NCI-H82 treated with DMSO at 0.1 percent for 48 hours (cell line): Measurements from ENCODE around the gene SLC7A5.

Experiments used
- DNase-seq: peaks from one replicate; lab custom pipeline; 2025; ENCODE audit not compliant: unreplicated experiment; lab: John Stamatoyannopoulos, UW

SLC7A5 gene

DNA sequence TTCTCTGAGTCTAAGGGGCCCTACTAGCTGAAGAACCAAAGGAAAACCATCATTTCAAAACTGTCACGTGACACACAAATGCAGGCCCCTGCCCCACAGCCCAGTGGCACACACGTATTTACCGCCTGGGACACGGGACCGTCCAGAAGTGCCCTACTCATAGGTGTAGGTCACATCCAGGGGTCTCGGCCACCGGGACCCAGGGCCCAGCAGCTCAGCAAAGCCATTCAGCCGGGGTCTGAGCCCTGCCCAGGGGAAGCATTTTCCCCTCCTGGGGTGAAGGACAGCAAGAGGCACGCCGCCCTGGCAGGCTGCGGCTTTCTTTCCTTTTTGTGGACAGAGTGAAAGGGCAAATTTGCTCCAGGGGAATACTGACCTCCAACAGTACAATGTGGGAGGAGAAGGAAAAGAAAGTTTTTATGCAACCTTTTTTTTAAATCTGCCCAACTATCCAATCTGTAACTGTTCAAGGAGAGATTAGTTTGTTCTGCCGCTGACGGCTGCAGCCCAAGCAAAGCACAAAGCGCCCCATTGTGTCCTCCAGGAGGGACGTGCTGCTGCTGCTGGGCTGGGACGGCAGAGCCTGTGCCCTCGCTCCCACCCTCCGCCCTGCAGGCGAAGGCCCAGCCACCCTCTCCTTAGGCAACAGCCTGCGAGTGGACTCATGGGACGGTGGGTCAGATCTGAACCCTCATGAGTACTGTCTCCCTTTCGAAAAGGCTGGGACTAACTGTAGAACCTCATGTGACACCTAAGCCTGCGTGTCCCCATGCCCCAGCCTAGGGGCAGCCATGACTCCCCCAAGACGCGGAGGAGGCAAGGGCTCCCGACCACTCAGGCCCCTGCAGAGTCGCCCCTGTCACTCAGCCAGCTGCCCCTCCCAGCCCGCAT is 21.3 kb downstream of the SLC7A5 start:
- DNase-seq, result no peak

DNA sequence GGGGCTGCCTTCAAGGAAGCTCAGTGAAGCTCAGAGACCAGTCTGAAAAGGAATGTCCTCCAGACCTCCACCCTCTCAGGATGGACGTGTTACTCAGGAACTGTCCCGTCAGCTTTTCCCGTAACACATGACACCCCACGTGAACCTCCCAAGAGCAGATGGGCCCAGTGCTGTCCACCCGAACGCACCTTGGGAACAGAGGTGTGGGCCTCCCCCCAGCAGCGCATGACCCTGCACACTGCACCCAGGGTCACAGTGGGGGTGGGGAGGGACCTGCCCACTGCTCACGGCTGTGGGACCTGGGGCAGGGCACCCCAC is 21.9 kb downstream of the SLC7A5 start:
- no peak for DNase-seq

DNA sequence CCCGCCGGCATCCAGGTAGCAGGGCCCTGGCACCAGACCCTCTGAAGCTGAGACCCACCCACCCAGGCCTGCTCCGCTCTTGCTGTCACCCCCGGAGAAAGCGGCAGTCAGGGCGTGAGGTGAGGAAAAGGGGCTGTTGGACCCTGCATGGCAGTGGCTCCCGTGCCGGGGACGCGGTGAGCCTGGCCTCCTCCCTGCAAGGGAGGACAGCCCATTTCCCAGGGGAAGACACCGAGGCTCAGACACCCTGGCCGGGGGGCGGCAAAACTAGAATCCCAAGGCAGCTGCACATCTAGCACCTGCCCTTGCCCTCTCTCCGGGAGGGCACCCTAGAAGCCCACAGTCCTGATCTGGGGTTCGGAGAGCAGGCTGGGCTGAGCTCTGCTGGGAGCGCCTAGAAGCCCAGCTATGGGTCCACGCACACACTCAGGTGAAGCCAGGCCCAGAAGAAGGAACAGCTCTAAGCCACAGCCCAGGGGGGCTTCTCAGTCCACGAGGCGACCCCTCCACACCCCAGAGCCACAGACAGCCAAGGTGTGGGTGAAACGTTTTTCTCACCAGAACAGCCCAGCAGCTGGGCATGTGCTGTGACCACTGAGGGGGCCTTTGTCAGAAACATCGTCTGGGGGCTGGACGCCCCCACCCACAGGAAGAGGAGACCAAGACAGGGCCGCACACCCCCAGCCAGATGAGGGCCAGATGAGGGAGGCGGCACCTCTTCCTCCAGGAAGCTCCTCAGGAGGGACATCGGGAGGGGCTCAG is 22.4 kb downstream of the SLC7A5 start:
- no peak for DNase-seq

DNA sequence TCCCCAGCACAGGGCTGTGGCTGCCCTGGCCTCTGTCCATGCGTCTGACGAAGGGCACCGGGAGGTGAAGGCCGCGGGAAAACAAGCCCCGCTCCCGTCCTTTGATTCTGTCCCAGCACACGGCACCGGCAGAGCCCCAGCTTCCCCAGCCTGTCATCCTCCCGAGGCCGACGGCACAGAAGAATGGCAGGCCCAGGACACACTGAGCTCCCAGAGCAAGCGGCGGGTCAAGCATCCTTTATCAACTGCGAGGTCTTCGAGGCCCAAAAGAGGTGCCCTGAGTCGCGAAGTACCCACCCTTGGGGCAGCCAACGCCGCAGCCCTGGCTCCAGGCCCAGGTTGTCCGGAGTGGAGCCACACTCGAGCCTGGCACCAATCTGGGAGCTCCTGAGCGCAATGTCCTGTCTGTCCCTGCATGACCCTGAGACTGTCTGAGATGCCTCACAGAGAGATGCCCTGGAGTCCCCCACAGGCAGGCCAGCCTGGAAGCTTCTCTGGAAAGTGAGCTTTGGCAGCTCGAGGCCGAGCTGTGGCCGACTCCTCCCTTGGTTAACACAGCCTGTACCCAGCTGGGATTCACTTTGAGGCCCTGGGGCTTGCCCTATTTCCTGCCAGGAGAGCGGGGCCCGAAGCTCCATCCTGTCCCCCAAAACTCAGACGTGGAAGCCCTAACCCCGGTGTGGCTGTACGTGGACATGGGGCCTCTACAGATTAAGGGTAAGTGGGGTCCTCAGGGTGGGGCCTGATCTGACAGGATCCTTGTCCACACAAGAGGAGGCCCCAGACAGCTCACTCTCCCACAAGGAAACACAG is 23.3 kb downstream of the SLC7A5 start:
- DNase-seq, result no peak

DNA sequence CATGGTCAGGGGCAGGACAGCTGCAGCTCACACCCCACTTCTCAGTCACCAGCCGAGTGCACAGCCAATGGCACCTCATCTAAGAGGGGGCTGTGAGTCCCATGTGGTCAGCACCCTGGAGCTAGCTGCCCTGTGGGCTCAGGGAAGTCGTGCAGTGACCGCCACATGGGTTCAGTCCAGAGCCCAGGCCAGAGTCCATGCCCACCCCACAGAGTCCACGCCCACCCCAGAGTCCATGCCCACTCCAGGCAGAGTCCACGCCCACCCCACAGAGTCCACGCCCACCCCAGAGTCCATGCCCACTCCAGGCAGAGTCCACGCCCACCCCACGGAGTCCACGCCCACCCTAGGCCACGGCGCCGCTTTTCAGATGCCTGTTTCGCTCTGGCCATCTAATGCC is 24.1 kb downstream of the SLC7A5 start:
- no peak for DNase-seq

DNA sequence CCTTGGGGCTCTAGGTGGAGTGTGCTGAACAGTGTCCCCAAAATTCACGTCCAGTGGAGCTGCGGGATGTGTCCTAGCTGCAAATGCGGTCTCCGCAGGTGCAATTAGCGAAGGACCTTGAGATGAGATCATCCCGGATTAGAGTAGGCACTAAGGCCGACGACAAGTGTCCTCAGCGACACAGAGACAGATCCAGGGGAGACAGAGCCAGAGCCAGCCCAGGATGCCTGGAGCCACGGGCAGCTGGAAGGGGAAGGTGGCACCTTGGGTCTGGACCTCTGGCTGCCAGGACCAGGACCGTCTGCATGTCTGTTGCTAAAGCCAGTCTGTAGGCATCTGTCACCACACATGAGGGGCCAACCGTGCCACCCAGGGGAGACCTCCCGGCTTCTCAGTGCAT is 24.5 kb downstream of the SLC7A5 start:
- DNase-seq, result no peak

DNA sequence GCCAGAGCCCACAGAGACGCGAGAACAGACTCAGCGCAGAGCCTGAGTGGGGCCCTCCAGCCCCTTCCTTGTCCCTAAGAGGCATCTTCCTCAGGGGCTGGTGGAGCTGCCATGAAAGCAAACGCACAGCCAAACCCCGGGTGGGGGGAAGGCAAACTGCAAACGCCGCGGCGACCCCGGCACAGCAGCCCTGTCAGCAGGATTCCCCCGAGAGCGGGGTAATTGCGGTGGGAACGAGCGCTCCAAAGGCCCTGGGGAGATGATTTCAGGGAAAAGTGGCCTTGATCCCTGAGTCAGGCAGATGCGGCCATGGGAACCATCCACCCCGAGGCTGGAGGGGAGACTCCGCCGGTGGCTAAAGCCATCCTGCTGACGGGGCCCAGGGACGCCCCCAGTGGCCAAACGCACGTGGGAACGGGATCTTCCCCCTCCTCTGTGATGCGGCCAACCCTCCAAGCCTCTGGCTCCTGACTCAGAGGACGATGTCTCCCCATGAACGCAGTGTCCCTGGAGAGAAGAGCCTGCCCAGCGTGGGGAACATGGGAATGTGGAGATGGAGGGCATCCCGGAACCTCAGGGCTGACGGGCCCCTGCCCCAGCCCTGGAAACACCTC is 25.1 kb downstream of the SLC7A5 start:
- no peak for DNase-seq

DNA sequence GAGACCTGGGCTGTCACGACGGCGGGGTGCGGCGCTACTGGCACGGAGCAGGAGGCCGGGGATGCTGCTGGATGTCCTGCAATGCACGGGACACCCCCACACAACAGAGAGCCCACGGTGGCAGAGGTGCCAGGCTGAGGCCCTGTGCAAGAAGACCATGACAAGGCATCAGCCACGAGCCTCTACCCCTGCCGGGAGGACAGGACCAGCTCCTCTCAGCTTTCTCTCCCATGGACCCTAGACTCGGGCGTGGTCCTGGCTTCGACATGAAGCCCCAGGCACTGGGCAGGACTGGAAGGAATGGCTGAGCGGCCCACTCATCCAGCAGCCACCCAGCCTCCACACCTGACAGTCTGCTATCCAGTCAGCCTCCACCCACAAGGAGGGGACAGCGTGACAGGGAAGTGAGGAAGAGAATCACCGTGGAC is 25.6 kb downstream of the SLC7A5 start:
- no peak for DNase-seq

DNA sequence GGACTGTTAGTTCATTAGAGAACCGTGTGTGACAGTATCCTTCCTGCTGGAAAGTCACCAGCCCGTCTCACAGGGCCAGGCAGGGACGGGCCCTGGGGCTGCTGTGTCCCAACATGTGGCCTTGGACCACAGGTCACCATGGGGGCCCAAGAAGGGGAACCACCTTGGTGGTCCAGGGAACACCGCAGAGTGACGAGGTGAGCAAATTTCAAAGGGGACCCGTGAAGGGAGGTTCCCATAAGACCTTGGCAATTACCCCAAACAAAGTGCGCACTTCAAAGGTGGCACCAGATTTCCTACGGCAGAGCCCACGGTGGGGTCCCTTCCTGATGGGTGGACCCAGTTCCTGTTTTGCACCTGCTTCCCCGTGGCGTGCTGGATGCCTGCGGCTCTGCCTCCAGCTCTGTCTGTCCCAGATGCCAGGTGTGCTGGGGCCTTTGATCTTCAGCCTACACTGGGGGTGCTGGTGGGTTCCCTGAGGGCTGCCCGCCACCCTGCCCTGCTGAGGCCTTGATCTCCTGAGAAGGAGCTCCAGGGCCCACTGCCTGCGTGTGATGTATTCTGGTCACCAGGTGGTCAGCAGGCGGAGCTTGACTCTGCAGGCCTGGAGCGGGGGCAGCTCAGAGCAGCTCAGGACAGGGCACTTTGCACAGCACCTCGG is 27.0 kb downstream of the SLC7A5 start:
- DNase-seq, result no peak

DNA sequence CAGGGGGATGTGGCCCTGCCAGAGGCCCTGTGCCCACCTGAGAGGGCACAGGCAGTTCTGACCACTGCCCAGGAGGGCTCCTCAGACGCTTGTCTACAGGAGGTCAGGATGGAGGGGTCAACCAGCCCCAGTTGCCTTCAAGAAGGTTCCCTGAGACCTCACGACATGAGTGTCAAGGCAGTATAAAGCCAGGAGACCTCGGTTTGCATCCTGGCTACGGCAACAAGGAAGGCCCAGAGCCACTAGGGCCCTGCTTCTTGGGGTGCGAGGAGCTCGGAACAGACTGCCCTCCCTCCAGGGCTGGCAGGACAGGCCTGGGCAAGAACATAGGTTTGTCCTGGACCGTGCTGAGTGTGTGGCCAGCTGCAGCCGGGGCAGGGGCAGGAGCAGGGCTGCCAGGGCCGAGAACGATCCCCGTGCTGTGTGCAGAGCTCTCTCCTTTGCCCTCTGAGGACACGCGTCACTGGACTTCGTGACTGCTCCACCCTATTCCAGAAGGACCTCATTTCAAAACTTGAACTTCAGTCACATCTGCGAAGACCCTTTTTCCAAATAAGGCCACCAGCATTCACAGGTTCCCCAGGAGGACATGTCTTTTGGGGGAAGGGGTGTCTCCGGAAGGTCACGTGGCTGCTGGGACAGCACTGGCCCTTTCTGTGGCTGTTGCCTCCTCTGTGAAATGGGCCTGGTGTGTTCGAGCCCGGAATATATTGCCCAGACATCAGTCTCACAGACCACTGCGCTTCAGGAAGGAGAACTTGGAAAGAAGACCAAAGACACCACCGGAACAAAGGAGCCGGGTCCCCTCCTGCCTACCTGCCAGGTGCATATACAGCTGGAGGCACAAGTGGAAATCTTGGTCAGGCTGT is 27.7 kb downstream of the SLC7A5 start:
- no peak for DNase-seq

DNA sequence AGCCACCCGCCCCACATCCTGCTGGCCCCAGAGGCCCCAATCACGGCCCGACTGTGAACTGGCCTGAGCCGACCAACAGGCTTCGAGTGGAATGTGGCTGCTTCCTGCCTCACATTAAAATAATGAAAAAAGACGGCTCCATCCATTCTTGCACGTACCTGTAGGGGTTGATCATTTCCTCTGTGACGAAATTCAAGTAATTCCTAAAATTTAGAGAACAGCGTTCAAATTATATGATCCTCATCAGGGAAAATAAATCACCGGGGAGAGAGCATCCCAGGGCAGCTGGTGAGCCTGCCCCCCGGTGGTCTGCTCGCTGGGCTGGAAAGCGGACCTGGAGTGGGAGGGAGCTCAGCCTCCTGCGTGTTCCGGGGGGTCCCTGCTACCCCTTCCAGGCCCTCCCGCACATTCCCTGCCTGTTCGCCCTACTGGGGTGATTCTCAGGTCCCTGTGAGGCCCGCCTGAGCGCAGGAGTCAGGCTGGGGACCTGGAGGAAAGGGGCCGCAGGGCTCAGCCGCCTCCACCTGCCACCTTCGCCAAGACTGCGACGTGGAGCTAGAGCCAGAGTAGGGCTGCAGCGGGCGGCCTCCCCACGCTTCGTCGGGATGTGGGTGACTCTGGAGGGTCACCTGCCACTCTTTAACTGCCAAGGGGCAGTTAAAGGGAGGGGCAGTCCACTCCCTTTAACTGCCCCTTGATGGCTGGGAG is 28.9 kb downstream of the SLC7A5 start:
- DNase-seq, result no peak

DNA sequence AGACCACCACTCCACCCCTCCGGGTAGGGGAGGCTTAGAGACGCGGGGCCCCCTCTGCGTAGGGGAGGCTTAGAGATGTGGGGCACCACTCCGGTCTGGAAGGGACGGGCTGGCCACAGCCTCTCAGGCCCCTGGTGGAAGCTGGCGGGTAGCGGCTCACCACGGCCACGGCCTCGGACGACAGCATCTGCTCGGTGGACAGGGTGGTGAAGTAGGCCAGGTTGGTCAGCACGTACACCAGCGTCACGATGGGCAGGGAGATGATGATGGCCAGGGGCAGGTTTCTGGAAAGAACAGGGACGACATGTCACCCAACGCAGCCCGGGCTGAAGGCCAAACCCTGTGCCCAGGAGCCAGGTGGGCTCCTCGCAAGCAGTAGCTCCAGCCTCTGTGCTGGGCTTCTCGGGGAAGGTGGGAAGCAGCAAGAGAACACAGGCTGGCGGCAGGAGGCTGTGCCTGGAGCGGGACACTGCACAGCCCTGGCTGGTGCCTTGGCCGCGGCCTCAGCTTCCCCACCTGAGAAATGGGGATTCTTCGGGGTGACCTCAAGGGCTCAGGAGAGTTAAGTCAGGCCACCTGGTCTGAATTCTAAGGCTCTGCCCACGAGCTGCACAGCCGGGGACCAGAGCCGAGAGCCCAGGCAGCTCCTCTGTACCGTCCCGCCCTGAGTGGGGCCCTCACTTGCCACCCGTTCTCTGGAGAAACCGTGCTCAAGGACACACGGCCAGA is 29.6 kb downstream of the SLC7A5 start:
- no peak for DNase-seq

DNA sequence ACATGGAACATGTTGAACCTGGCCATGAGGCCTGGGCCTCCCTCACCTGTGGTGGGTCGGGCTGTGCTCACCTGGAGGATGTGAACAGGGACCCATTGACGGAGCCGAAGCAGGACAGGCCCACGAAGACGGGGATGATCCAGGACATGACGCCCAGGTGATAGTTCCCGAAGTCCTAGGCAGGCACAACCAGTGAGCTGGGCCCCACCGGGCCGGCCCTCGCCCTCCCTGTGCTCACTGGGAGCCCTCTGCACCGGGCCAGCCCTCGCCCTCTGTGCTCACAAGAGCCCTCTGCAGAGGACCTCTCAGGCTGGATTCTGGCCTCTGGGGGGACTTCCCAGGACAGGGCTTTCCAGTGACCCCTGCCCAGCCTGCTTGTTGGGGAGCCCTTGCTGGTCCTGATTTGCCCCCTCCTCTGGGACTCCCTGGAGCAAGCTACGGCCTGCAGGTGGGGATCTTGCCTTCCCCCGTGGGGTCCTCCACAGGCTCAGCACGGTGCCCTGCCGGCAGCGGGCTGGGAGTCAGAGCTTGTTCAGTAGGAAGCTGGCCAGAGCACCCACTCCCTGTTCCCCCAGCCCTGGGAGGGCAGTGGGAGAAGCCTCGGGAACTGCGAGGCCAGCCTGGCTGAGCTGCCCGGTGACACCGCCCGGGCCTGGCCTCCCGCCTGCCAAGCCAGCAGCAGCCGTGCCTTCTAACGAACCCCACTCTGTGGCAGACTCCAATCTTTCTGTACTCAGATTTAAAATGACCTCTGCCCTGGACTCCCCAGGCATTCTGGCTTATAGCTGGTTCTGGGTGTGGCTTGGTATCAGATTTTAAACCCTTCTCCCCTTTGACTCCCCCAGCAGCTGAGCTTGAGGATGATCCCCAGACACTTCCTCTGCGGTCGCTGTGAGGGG is 30.4 kb downstream of the SLC7A5 start:
- DNase-seq, result no peak

DNA sequence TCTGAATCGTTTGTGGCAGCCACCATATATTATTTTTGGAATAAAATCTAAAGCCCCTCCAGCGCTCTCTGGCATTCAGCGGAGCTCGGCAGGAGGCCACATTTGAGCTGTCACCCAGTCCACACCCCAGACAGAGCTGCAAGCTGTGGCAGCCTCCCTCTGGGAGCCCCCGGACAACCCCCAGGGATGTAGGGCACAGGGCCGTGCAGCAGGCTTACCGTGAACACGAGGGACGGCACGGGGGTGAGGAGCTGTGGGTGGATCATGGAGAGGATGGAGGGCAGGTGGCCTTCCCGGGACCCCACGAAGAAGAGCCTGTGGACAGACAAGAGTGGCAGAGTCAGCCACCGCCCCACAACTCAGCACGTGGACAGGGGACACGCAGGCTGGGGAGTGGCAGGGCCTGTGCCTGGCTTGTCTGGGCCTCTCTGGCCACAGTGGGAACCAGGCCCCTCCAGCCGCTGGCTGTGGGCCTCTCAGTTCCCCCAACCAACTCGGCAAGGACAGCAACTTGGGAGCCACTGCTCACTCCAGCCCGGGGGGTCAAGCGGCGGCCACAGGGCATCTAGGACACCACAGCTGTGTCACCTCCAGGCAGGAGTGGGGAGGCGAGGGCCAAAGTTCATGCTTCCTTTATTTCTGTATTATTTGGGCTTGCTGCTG is 31.5 kb downstream of the SLC7A5 start:
- no peak for DNase-seq

DNA sequence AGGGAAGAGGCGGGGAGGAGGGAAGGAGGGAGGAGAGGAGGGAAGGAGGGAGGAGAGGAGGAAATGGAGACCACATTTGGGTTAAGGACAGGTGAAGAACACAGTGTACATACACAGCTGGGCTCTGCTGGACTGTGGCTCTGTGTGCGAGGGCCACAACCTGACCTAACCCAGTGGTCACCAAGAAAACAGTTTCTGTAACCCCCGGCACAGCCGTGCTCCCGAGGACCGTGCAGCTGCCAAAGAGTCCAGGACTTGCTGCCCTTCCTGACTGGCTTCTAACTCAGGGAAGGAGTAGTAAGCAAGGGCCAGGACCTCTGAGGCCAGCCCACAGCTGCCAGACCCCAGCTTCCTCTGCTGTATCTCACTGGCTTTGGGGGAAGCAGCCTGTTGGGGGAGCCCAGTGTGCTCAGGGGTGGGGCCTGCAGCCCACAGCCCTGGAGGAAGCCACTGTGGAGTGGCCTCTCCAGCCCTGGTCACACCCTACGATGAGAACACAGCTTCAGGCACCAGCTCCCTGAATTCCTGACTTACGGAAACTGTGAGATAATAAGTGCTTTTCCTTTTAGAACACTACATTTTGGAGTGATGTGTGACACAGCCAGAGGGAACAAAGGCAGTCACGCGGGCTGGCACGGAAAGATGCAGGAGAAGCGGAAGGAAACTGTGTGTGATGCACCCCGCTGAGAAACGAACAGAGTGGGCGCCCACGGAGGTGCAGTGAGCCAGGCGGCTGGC is 32.3 kb downstream of the SLC7A5 start:
- no peak for DNase-seq

DNA sequence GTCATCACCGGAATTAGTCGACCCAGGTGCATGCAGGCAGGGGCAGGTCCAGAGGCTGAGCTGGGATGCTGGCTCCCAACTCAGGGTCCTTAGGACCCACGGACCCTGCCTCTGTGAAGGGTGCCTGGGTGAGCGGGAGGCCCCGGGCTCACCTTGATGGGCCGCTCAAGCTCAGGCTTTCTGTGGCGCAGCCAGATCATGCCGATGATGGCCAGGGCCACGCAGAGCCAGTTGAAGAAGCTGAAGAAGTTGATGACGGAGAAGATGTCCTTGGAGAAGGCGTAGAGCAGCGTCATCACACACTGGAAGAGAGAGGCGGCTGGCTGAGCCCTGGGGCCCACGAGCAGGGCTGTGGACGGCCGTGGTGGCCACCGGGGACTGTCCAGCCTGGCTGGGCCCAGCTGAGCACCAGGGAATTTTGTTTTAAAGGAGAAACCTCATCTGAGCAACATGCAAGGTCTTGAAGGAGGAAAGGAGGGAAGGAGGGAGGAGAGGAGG is 32.9 kb downstream of the SLC7A5 start:
- no peak for DNase-seq
